Glutamatergic neuron (in vitro differentiated cells): ENCODE measurements around the gene HIVEP2. TPM values are rescaled to one million over a fixed set of nuclear protein-coding genes. Genes with fewer than 3 reads are reported as not detected.

Source experiments
- DNase-seq: peaks from one replicate; pipeline ENCODE4 v3.0.0; 2022
- H3K27ac Mint-ChIP-seq: one replicate; pipeline ENCODE4 v1.8.0; 2020; ENCODE audit warnings: mild to moderate bottlenecking, mixed read lengths, inconsistent platforms; ENCODE audit not compliant: unreplicated experiment
- H3K27me3 Mint-ChIP-seq: one replicate; pipeline ENCODE4 v1.8.0; 2020; ENCODE audit warnings: mild to moderate bottlenecking, moderate library complexity, mixed read lengths, inconsistent platforms; ENCODE audit not compliant: unreplicated experiment
- H3K36me3 Mint-ChIP-seq: one replicate; pipeline ENCODE4 v1.8.0; 2020; ENCODE audit warnings: mild to moderate bottlenecking, mixed read lengths, inconsistent platforms; ENCODE audit not compliant: unreplicated experiment
- H3K4me1 Mint-ChIP-seq: one replicate; pipeline ENCODE4 v1.8.0; 2020; ENCODE audit warnings: mild to moderate bottlenecking, low read depth, mixed read lengths, inconsistent platforms; ENCODE audit not compliant: unreplicated experiment
- H3K4me3 Mint-ChIP-seq: one replicate; pipeline ENCODE4 v1.8.0; 2020; ENCODE audit warnings: mild to moderate bottlenecking, mixed read lengths, inconsistent platforms; ENCODE audit not compliant: unreplicated experiment
- H3K9me3 Mint-ChIP-seq: one replicate; pipeline ENCODE4 v1.8.0; 2020; ENCODE audit warnings: mild to moderate bottlenecking, moderate library complexity, mixed read lengths, inconsistent platforms; ENCODE audit not compliant: unreplicated experiment
- CTCF ChIP-seq: fragments of 200-600 bp; sonication (generic); IDR thresholded peaks from one replicate; pipeline ENCODE4 v1.5.0; 2021; ENCODE audit not compliant: partially characterized antibody, unreplicated experiment
- total RNA-seq: library from RNA; stranded (reverse); fragmentation: NEBNext Ultra II Directional; extraction: Animal tissue kit (Norgen Biotek cat#: 25700); gene quantifications from one replicate; pipeline ENCODE4 v1.2.1, GENCODE V29; 2021; ENCODE audit not compliant: unreplicated experiment

Gene HIVEP2
- total RNA-seq, 1 donor from 2014 or later, result 2.6 TPM

GRCh38 chr6:142942805-142943227, 2.2 kb downstream of the HIVEP2 start:
- Mint-ChIP-seq H3K4me3 (peak overlapping the region; percentile 98), H3K27me3 (peaks cover 14% of the 10 kb centered on the region), H3K4me1 (peaks cover 9% of the 10 kb centered on the region), H3K9me3 (peaks cover 14% of the 10 kb centered on the region), H3K36me3 (no peaks in the 10 kb centered on the region), H3K27ac (no peak overlapping the region)
- TF ChIP-seq CTCF, result peak; percentile 87
- no peak for DNase-seq

- TF ChIP-seq CTCF, result no peak
- H3K4me3 Mint-ChIP-seq, result no peak overlapping the region
- DNase-seq, result no peak
- no peaks in the 10 kb centered on the region for H3K36me3 Mint-ChIP-seq
- H3K9me3 Mint-ChIP-seq, result peaks cover 10% of the 10 kb centered on the region
- no peak overlapping the region for H3K27ac Mint-ChIP-seq
- H3K27me3 Mint-ChIP-seq, result peaks cover 10% of the 10 kb centered on the region
- peaks cover 9% of the 10 kb centered on the region for H3K4me1 Mint-ChIP-seq
Observed at GRCh38 chr6:142942238-142942637, 2.7 kb downstream of the HIVEP2 start.

- no peak for TF ChIP-seq CTCF
- Mint-ChIP-seq H3K9me3 (peaks cover 10% of the 10 kb centered on the region), H3K27me3 (peaks cover 8% of the 10 kb centered on the region), H3K4me1 (peaks cover 9% of the 10 kb centered on the region), H3K4me3 (no peak overlapping the region), H3K27ac (no peak overlapping the region), H3K36me3 (no peaks in the 10 kb centered on the region)
- no peak for DNase-seq
Observed at GRCh38 chr6:142941018-142941417, 4.0 kb downstream of the HIVEP2 start.

- no peak for TF ChIP-seq CTCF
- Mint-ChIP-seq H3K9me3 (peaks cover 10% of the 10 kb centered on the region), H3K36me3 (no peaks in the 10 kb centered on the region), H3K4me3 (no peak overlapping the region), H3K27ac (no peak overlapping the region), H3K27me3 (peaks cover 8% of the 10 kb centered on the region), H3K4me1 (peaks cover 9% of the 10 kb centered on the region)
- DNase-seq, result no peak
Observed at GRCh38 chr6:142940487-142940886, 4.5 kb downstream of the HIVEP2 start.

- no peak overlapping the region for H3K27ac Mint-ChIP-seq
- H3K9me3 Mint-ChIP-seq, result peaks cover 3% of the 10 kb centered on the region
Observed at GRCh38 chr6:142938510-142938909, 6.5 kb downstream of the HIVEP2 start.

More at GRCh38 chr6:142938510-142938909, 6.5 kb downstream of the HIVEP2 start:
- no peak for TF ChIP-seq CTCF
- Mint-ChIP-seq H3K36me3 (no peaks in the 10 kb centered on the region), H3K4me3 (no peak overlapping the region), H3K4me1 (peaks cover 7% of the 10 kb centered on the region), H3K27me3 (no peaks in the 10 kb centered on the region)
- no peak for DNase-seq
